Activated CD4-positive, alpha-beta T cell treated with anti-CD3 and anti-CD28 coated beads for 24 hours (primary cell): ENCODE data around the gene AGO3.
A peak's percentile ranks its signal among the peaks of the same experiment; 100 is the strongest.

Experiments used
- DNase-seq, 2 donors: peaks; one replicate each; pipeline ENCODE4 v3.0.0-alpha.2; 2020; ENCODE audit warnings: low read depth in 2 of 2

AGO3 gene

GRCh38 chr1:36096500-36097432 lies 165.9 kb downstream of the AGO3 start:
- no peak for DNase-seq

GRCh38 chr1:36097693-36098585 lies 167.0 kb downstream of the AGO3 start:
- DNase-seq, result no peak

- no peak for DNase-seq
Measured at GRCh38 chr1:36098650-36099365, 167.9 kb downstream of the AGO3 start.

- peak; percentile 61 to 71 for DNase-seq
Measured at GRCh38 chr1:36099681-36100341, 168.9 kb downstream of the AGO3 start.

GRCh38 chr1:36100376-36100775 lies 169.5 kb downstream of the AGO3 start:
- DNase-seq, result no peak

- no peak for DNase-seq
Measured at GRCh38 chr1:36101546-36101945, 170.6 kb downstream of the AGO3 start.

- no peak for DNase-seq
Measured at GRCh38 chr1:36106269-36106668, 175.4 kb downstream of the AGO3 start.

GRCh38 chr1:36107394-36107793 lies 176.5 kb downstream of the AGO3 start:
- no peak for DNase-seq

GRCh38 chr1:36108314-36108713 lies 177.4 kb downstream of the AGO3 start:
- no peak for DNase-seq

GRCh38 chr1:36109041-36109679 lies 178.3 kb downstream of the AGO3 start:
- DNase-seq, result no peak

- no peak for DNase-seq
Measured at GRCh38 chr1:36111151-36111550, 180.2 kb downstream of the AGO3 start.

GRCh38 chr1:36112823-36113222 lies 181.9 kb downstream of the AGO3 start:
- DNase-seq, result no peak

GRCh38 chr1:36114371-36114770 lies 183.5 kb downstream of the AGO3 start:
- no peak for DNase-seq

- no peak for DNase-seq
Measured at GRCh38 chr1:36115200-36115669, 184.3 kb downstream of the AGO3 start.

- no peak for DNase-seq
Measured at GRCh38 chr1:36115931-36116330, 185.0 kb downstream of the AGO3 start.

- DNase-seq, result no peak
Measured at GRCh38 chr1:36116901-36117300, 186.0 kb downstream of the AGO3 start.

GRCh38 chr1:36118447-36119204 lies 187.7 kb downstream of the AGO3 start:
- DNase-seq, result no peak

GRCh38 chr1:36119456-36119855 lies 188.6 kb downstream of the AGO3 start:
- DNase-seq, result no peak
